GM12872 (cell line): Measurements from ENCODE around the gene KIAA0232.

Experiments
- TF ChIP-seq, protein P1 (sequence below): IDR thresholded peaks from 3 replicates; pipeline ENCODE4 v1.5.1; 2011; ENCODE audit warnings: low read depth, mild to moderate bottlenecking, low read length, moderate library complexity; ENCODE audit not compliant: insufficient read depth

Gene KIAA0232

DNA sequence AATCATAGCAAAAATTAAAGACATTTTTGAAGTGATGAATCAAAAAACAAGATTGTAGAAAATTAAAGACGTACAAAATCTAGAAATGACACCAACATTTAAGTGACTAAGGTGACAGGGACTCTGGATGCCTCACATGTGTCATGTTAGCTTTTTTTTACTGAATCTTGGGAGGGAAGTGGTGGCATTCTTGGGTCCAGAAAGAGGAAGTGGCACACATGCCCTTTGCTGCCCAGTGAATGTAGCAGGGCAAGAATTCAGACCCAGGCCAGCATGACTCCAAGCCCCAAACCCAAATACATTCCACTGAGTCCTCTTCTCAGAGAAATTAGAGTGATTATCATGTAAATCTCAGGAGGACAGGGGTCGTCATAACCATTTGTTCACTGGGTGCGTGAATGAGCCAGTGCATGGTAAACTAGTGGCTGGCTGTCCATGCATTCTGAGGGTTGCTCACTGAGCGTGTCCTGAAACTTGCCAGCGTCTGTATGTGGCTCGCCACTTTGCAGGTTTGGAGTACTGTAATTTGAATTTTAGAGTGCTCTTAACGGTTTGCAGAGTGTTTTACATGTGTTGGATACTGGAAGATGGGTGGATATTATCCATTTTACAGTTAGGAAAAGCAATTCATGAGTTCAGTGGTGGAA lies 71.7 kb downstream of the KIAA0232 start:
- TF ChIP-seq, protein P1, sequence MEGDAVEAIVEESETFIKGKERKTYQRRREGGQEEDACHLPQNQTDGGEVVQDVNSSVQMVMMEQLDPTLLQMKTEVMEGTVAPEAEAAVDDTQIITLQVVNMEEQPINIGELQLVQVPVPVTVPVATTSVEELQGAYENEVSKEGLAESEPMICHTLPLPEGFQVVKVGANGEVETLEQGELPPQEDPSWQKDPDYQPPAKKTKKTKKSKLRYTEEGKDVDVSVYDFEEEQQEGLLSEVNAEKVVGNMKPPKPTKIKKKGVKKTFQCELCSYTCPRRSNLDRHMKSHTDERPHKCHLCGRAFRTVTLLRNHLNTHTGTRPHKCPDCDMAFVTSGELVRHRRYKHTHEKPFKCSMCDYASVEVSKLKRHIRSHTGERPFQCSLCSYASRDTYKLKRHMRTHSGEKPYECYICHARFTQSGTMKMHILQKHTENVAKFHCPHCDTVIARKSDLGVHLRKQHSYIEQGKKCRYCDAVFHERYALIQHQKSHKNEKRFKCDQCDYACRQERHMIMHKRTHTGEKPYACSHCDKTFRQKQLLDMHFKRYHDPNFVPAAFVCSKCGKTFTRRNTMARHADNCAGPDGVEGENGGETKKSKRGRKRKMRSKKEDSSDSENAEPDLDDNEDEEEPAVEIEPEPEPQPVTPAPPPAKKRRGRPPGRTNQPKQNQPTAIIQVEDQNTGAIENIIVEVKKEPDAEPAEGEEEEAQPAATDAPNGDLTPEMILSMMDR = no peak

DNA sequence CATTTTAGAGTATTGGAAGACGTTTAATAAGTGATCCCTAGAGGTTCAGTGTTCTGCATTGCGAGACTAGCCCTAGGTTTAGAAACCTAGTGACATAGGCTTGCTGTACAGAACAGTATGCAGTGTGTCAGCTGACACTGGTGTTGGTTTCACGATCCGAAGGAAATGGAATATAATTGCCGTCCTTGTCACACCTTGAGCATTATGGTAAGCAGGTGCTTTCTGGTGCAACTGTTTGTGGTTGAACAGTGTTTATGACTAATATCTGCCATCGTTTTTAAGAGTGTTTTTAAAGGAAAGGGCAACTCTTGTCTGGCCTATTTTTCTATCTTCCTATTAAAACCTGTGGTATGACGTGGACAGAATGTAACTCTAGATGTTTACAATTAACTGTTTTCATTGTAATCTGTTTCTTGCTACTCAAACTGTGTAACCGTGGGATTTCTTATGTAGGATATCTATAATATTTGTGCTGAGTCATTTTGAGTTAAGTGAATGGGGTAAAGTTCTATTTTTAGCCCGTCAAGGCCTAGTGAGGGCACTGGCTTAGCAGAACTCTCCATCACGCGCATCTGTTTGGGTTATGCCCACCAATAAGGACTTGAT lies 73.3 kb downstream of the KIAA0232 start:
- TF ChIP-seq, protein P1 = no peak

DNA sequence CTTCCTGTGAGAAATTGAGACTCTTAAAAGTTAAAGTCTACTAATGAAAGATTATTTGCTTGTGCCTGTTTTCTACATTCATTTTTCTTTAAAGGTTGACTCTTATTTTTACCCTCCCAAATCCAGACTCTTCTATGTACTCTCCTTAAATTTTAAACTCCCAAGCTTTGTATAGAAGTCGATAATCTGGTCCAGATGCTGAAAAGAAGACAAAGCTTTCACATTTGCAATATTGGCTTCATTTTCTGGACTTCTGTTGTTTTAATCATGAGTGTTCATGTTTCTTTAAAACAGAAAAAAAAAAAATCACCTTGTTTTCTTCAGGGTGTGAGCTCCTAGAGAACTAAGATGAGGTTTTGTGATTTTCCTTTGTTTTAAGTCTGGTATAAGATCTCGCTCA lies 73.9 kb downstream of the KIAA0232 start:
- TF ChIP-seq, protein P1 = no peak

DNA sequence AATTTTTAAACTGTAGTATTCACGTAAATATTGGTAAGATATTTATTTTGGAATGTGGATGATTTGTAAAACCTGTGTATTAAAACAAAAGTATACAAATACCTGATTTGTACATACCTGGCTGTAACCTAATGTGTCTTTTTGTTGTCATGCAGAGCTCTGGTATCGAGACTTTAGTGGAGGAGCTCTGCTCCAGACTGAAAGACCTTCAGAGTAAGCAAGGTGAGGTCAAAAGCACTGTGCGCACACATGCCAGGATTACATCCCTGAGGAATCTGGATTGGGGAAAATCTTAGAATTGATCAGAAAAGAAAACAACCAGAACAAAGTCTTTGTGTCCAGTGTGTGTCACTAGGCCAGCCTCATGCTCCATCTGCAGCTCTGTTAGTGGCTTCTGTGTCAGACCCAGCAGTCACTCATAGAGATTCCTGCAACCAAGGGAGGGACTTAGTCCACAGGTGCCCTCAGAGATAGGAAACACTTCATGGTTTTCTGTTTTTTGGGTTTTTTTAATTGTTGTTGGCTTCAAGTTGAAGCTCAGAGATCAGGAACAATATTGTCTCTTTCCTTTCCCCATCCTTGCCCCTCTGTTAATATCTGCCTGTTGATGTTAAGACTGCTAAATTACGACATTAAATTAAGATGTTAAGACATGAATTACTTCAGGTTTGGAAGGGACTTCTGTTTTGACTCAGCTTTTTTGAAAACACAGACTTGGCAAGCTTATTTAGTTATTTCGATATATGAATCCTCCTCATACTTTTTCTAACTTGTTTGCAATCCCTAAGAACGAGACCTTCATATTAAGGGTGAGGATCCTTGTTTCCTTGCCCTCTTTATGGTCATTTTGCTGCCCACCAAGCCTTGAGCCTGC lies 74.7 kb downstream of the KIAA0232 start:
- TF ChIP-seq, protein P1 = no peak

DNA sequence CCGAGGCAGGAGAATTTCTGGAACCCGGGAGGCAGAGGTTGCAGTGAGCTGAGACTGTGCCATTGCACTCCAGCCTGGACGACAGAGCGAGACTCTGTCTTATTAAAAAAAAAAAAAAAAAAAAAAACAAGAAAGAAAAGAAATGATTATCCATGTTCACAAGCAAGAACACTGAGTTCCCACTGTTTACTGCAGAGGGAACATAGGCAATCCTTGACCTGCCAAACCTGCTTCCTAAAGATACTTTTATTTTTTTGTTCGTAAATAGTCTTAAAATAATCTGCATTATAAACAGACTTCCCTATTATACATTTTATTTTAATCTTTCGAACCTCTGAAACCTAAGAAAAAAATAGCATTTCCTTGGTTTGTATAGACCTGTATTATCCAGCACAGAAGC lies 76.5 kb downstream of the KIAA0232 start:
- TF ChIP-seq, protein P1 = no peak

DNA sequence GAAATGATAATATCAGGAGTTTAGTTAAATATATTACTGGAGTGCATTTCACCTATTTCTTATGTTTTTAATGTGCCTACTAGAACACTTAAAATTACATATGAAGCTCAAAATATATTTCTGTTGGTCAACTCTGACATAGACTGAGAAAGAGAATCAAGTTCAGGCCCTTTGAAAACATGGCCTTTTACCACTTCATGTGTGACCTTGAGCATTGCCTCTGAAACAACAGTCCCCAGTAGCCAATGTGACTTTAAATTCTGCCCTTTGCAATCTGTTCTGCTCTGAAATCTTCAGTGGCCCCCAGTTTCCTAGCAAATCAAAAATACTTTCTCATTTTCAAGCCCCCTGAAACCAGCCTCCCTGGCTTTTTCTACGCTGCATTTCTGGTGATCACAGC lies 77.0 kb downstream of the KIAA0232 start:
- TF ChIP-seq, protein P1 = no peak

DNA sequence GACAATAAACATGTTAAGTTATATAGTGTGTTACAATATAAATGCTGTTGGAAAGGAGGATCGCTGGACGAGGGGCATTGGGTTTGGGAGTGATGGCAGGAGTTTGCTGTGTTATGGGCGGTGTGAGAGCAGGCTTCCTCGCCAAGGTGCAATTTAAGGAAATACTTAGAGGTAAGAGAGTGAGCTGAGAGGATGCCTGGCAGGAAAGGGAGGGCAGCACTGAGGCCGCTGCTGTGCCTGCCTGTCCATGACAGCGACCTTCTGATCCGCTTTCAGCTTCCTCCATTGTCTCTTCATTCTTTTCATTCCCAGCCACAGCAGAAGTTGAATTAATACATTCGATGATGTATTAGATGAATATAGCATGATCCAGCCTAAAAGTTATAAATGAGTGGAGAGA lies 85.9 kb downstream of the KIAA0232 start:
- TF ChIP-seq, protein P1 = no peak
